IMR-90 (cell line): ENCODE results near the gene GATA5. TPM values are rescaled to one million over a fixed set of nuclear protein-coding genes. Genes with fewer than 3 reads are reported as not detected.

ENCODE experiments used
- ATAC-seq: fragments of 200-7000 bp; cut with Tn5 transposase; 2 replicates; pipeline ENCODE4 v1.9.1; 2020; ENCODE audit warnings: low read depth, mild to moderate bottlenecking, moderate library complexity
- BruUV-seq: library from RNA; stranded (reverse); fragments of 400-500 nt; replicated peaks from 2 replicates; lab custom pipeline; 2021; lab: Mats Ljungman, UMichigan
- CTCF ChIA-PET: fragments of 300-600 bp; formaldehyde crosslinking; extraction: SDS; loops from one replicate; lab custom pipeline; 2021; ENCODE audit warnings: antibody characterized with exemption; lab: Yijun Ruan, JAX
- POLR2A ChIA-PET: fragments of 300-600 bp; sonication (Branson Sonifier 250); formaldehyde crosslinking; loops from one replicate; lab custom pipeline; 2022; ENCODE audit warnings: antibody characterized with exemption; ENCODE audit not compliant: unreplicated experiment; lab: Charles Lee
- DNase-seq: peaks from one replicate; pipeline ENCODE4 v3.0.0; 2013
- H2AFZ ChIP-seq: replicated peaks from 2 replicates; pipeline ENCODE3; 2013; ENCODE audit warnings: low read length, mild to moderate bottlenecking; ENCODE audit not compliant: poor library complexity
- H2AK5ac ChIP-seq: 2 replicates; pipeline ENCODE4 v1.6.1; 2013; ENCODE audit warnings: low read depth, low read length, inconsistent platforms
- H2AK9ac ChIP-seq: replicated peaks from 2 replicates; pipeline ENCODE3; 2013; ENCODE audit warnings: mild to moderate bottlenecking, low read depth, low read length, moderate library complexity; ENCODE audit not compliant: poor library complexity
- H2BK120ac ChIP-seq: 2 replicates; pipeline ENCODE4 v1.6.1; 2013; ENCODE audit warnings: low read depth, low read length, inconsistent platforms
- H2BK15ac ChIP-seq: 3 replicates; pipeline ENCODE4 v1.6.1; 2013; ENCODE audit warnings: low read depth, low read length, inconsistent platforms
- H2BK20ac ChIP-seq: 2 replicates; pipeline ENCODE4 v1.6.1; 2013; ENCODE audit warnings: low read depth, mild to moderate bottlenecking, inconsistent platforms, low read length, moderate library complexity
- H2BK5ac ChIP-seq: 2 replicates; pipeline ENCODE4 v1.6.1; 2013; ENCODE audit warnings: mild to moderate bottlenecking, low read depth, low read length, inconsistent platforms; ENCODE audit not compliant: poor library complexity, severe bottlenecking
- H3K14ac ChIP-seq: replicated peaks from 2 replicates; pipeline ENCODE4 v1.6.1; 2013; ENCODE audit warnings: low read depth, low read length, inconsistent platforms
- H3K18ac ChIP-seq: 2 replicates; pipeline ENCODE4 v1.6.1; 2013; ENCODE audit warnings: low read depth, low read length, control low read depth
- H3K23ac ChIP-seq: 2 replicates; pipeline ENCODE4 v1.6.1; 2013; ENCODE audit warnings: low read depth, low read length, inconsistent platforms
- H3K27ac ChIP-seq: 2 replicates; pipeline ENCODE4 v1.5.1; 2013; ENCODE audit warnings: mild to moderate bottlenecking, control low read depth, low read length; ENCODE audit not compliant: insufficient read depth
- H3K27me3 ChIP-seq: 2 replicates; pipeline ENCODE4 v1.6.1; 2013; ENCODE audit warnings: low read length; ENCODE audit not compliant: control insufficient read depth, insufficient read depth
- H3K36me3 ChIP-seq: 2 replicates; pipeline ENCODE4 v1.6.1; 2013; ENCODE audit warnings: low read length, mixed read lengths; ENCODE audit not compliant: control insufficient read depth, insufficient read depth
- H3K4ac ChIP-seq: 2 replicates; pipeline ENCODE4 v1.6.1; 2013; ENCODE audit warnings: low read depth, low read length, inconsistent platforms
- H3K4me1 ChIP-seq: 2 replicates; pipeline ENCODE4 v1.6.1; 2013; ENCODE audit warnings: low read length, mixed read lengths; ENCODE audit not compliant: control insufficient read depth, insufficient read depth
- H3K4me2 ChIP-seq: 2 replicates; pipeline ENCODE4 v1.6.1; 2013; ENCODE audit warnings: low read depth, mild to moderate bottlenecking, control low read depth, low read length, moderate library complexity
- H3K4me3 ChIP-seq: 2 replicates; pipeline ENCODE4 v1.5.1; 2013; ENCODE audit warnings: low read depth, mild to moderate bottlenecking, control low read depth, low read length, moderate library complexity; ENCODE audit not compliant: insufficient read depth
- H3K56ac ChIP-seq: 2 replicates; pipeline ENCODE4 v1.6.1; 2013; ENCODE audit warnings: low read length, inconsistent platforms; ENCODE audit not compliant: insufficient read depth; ENCODE audit errors: extremely low read depth
- H3K79me1 ChIP-seq, 2 experiments: 2 replicates each; pipeline ENCODE4 v1.6.1; 2013; ENCODE audit warnings: low read length in 2 of 2, inconsistent platforms in 1 of 2, low read depth in 1 of 2
- H3K9ac ChIP-seq: 2 replicates; pipeline ENCODE4 v1.6.1; 2013; ENCODE audit warnings: low read depth, low read length, control low read depth
- H3K9me1 ChIP-seq: 2 replicates; pipeline ENCODE4 v1.6.1; 2013; ENCODE audit warnings: low read length, inconsistent platforms; ENCODE audit not compliant: insufficient read depth
- H3K9me3 ChIP-seq: 2 replicates; pipeline ENCODE4 v1.6.1; 2013; ENCODE audit warnings: low read length; ENCODE audit not compliant: control insufficient read depth, insufficient read depth
- H4K20me1 ChIP-seq: 2 replicates; pipeline ENCODE4 v1.6.1; 2013; ENCODE audit warnings: low read length, inconsistent platforms; ENCODE audit not compliant: insufficient read depth
- H4K5ac ChIP-seq: 2 replicates; pipeline ENCODE4 v1.6.1; 2013; ENCODE audit warnings: mild to moderate bottlenecking, low read depth, low read length, control low read depth
- H4K8ac ChIP-seq, 2 experiments: 2 replicates each; pipeline ENCODE4 v1.6.1; 2013; ENCODE audit warnings: low read depth in 2 of 2, low read length in 2 of 2, control low read depth in 1 of 2, inconsistent platforms in 1 of 2
- H4K91ac ChIP-seq: 2 replicates; pipeline ENCODE4 v1.6.1; 2013; ENCODE audit warnings: low read depth, low read length, inconsistent platforms; ENCODE audit not compliant: insufficient read depth
- BHLHE40 ChIP-seq: fragments of 150-350 bp; IDR thresholded peaks from 2 replicates; pipeline ENCODE4 v1.6.1; 2016; ENCODE audit warnings: mild to moderate bottlenecking, low read depth, low read length
- CEBPB ChIP-seq: IDR thresholded peaks from 2 replicates; pipeline ENCODE4 v1.6.1; 2012; ENCODE audit warnings: low read depth, low read length, improper control_type of control experiment
- CHD1 ChIP-seq: IDR thresholded peaks from 2 replicates; pipeline ENCODE4 v1.6.1; 2012; ENCODE audit warnings: low read depth, low read length, improper control_type of control experiment
- ELK1 ChIP-seq: fragments of 150-350 bp; IDR thresholded peaks from 2 replicates; pipeline ENCODE4 v1.6.1; 2016; ENCODE audit warnings: low read depth, mild to moderate bottlenecking, low read length, moderate library complexity, borderline replicate concordance
- FOS ChIP-seq: fragments of 150-350 bp; IDR thresholded peaks from 2 replicates; pipeline ENCODE4 v1.6.1; 2016; ENCODE audit warnings: low read depth, low read length
- MAFK ChIP-seq: IDR thresholded peaks from 2 replicates; pipeline ENCODE4 v1.6.1; 2012; ENCODE audit warnings: low read depth, low read length, improper control_type of control experiment
- MAZ ChIP-seq: IDR thresholded peaks from 2 replicates; pipeline ENCODE4 v1.6.1; 2012; ENCODE audit warnings: low read depth, mild to moderate bottlenecking, low read length, improper control_type of control experiment, moderate library complexity, borderline replicate concordance
- MXI1 ChIP-seq: IDR thresholded peaks from 2 replicates; pipeline ENCODE4 v1.6.1; 2012; ENCODE audit warnings: low read depth, mild to moderate bottlenecking, low read length, moderate library complexity, borderline replicate concordance
- POLR2A ChIP-seq: IDR thresholded peaks from 2 replicates; pipeline ENCODE4 v1.6.1; 2012; ENCODE audit warnings: mild to moderate bottlenecking, low read depth, low read length
- RAD21 ChIP-seq: IDR thresholded peaks from 2 replicates; pipeline ENCODE4 v1.6.1; 2012; ENCODE audit warnings: low read length, improper control_type of control experiment
- RCOR1 ChIP-seq: IDR thresholded peaks from 2 replicates; pipeline ENCODE4 v1.6.1; 2012; ENCODE audit warnings: mild to moderate bottlenecking, low read length, improper control_type of control experiment; ENCODE audit not compliant: insufficient replicate concordance
- RFX5 ChIP-seq: IDR thresholded peaks from 2 replicates; pipeline ENCODE4 v1.8.0; 2012; ENCODE audit warnings: low read depth, mild to moderate bottlenecking, low read length, moderate library complexity
- SMC3 ChIP-seq: fragments of 150-350 bp; IDR thresholded peaks from 2 replicates; pipeline ENCODE4 v1.6.1; 2016; ENCODE audit warnings: low read depth, mild to moderate bottlenecking, antibody characterized with exemption, low read length, moderate library complexity
- USF2 ChIP-seq: fragments of 150-350 bp; IDR thresholded peaks from 2 replicates; pipeline ENCODE4 v1.6.1; 2017; ENCODE audit warnings: mild to moderate bottlenecking, antibody characterized with exemption, low read length, low read depth
- WGBS, 2 experiments: methylation state at CpG; one replicate each; pipeline versions ENCODE4 v1.1.5 to v1.1.7; 2013; ENCODE audit warnings: missing lambda C conversion rate in 2 of 2; ENCODE audit not compliant: insufficient read length in 1 of 2; ENCODE audit errors: extremely low coverage in 2 of 2; 5-methylcytosine and 5-hydroxymethylcytosine counted together
- dilution Hi-C: fragments of 300-500 bp; cut with HindIII; formaldehyde crosslinking; loops from one replicate; pipeline ENCODE4 v1.14.3; 2018; ENCODE audit warnings: low sequenced_read_pairs; ENCODE audit not compliant: unreplicated experiment
- in situ Hi-C: fragments of 300-500 bp; cut with MboI; formaldehyde crosslinking; loops from 3 replicates; pipeline ENCODE4 v1.14.3; 2019; ENCODE audit warnings: low sequenced_read_pairs, inconsistent platforms, mixed read lengths
- intact Hi-C: fragments of 100-400 bp; cut with micrococcal nuclease; formaldehyde crosslinking; loops from 2 replicates; pipeline ENCODE4 v1.10.0; 2022
- polyA plus RNA-seq, 3 experiments: library from polyadenylated mRNA; depleted of rRNA; stranded (reverse); fragments of >200 nt; gene quantifications; 2 replicates each; pipeline ENCODE4 v1.2.3, GENCODE V29; 2012; ENCODE audit warnings: low replicate concordance in 1 of 3
- total RNA-seq: library from RNA; depleted of rRNA; stranded (reverse); fragments of >200 nt; gene quantifications from 2 replicates; pipeline ENCODE4 v1.2.3, GENCODE V29; 2012
- TF ChIP-seq, protein P1 (sequence below): conservative IDR thresholded peaks from 2 replicates; pipeline ENCODE4 v1.5.1; 2012; ENCODE audit warnings: mild to moderate bottlenecking, low read depth, low read length, improper control_type of control experiment

The GATA5 gene
- total and polyA plus RNA-seq, 2 of the 4 experiments (the other 2 are of a cell fraction), result not detected

GRCh38 chr20:62427172-62428001, 48.4 kb downstream of the GATA5 start, which contains the start of gene RBBP8NL:
RBBP8NL (minus strand) TSS chr20:62427539; CDS start chr20:62419647, 7,892 bp downstream.
- dilution Hi-C loops (no loop called here), in situ Hi-C loops (no loop called here), intact Hi-C loops (no loop called here)
- Histone ChIP-seq H2AK5ac (no peak within 1 kb of the TSS), H3K4me2 (no peak within 1 kb of the TSS), H3K56ac (no peak within 1 kb of the TSS), H2BK15ac (no peak within 1 kb of the TSS), H4K91ac (no peak within 1 kb of the TSS), H3K9me1 (no peaks in the 10 kb centered on the region), H2BK20ac (no peak within 1 kb of the TSS), H3K9me3 (no peaks in the 10 kb centered on the region), H4K5ac (no peak within 1 kb of the TSS), H4K20me1 (no peaks in the 10 kb centered on the region), H3K18ac (no peak within 1 kb of the TSS), H3K27ac (no peak within 1 kb of the TSS), H3K36me3 (no peaks in the 10 kb centered on the region), H3K9ac (no peak within 1 kb of the TSS), H2BK5ac (no peak within 1 kb of the TSS), H4K8ac (no peak within 1 kb of the TSS), H2BK120ac (no peak within 1 kb of the TSS), H3K4me1 (no peaks in the 10 kb centered on the region), H3K4ac (no peak within 1 kb of the TSS), H2AFZ (no peak within 1 kb of the TSS), H3K14ac (no peak within 1 kb of the TSS), H3K23ac (no peak within 1 kb of the TSS), H3K27me3 (peaks cover 44% of the 10 kb centered on the region), H3K4me3 (no peak within 1 kb of the TSS), H3K79me1 (no peaks in the 10 kb centered on the region), H2AK9ac (no peak within 1 kb of the TSS)
- no TSS peak for BruUV-seq
- ChIA-PET POLR2A (no interaction called here), CTCF (no interaction called here)
- no peak for TF ChIP-seq ELK1
- no peak for TF ChIP-seq USF2
- no peak for TF ChIP-seq BHLHE40
- TF ChIP-seq RAD21, result no peak
- no peak for TF ChIP-seq SMC3
- TF ChIP-seq CEBPB, result no peak
- no peak for TF ChIP-seq RCOR1
- no peak for TF ChIP-seq FOS
- no peak for TF ChIP-seq POLR2A
- no peak for TF ChIP-seq MAZ
- TF ChIP-seq, protein P1, sequence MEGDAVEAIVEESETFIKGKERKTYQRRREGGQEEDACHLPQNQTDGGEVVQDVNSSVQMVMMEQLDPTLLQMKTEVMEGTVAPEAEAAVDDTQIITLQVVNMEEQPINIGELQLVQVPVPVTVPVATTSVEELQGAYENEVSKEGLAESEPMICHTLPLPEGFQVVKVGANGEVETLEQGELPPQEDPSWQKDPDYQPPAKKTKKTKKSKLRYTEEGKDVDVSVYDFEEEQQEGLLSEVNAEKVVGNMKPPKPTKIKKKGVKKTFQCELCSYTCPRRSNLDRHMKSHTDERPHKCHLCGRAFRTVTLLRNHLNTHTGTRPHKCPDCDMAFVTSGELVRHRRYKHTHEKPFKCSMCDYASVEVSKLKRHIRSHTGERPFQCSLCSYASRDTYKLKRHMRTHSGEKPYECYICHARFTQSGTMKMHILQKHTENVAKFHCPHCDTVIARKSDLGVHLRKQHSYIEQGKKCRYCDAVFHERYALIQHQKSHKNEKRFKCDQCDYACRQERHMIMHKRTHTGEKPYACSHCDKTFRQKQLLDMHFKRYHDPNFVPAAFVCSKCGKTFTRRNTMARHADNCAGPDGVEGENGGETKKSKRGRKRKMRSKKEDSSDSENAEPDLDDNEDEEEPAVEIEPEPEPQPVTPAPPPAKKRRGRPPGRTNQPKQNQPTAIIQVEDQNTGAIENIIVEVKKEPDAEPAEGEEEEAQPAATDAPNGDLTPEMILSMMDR, result no peak
- TF ChIP-seq MAFK, result no peak
- TF ChIP-seq CHD1, result no peak
- TF ChIP-seq MXI1, result no peak
- no peak for TF ChIP-seq RFX5
- WGBS, 2 experiments, result 61% methylated on average over 24 of the region's 28 CpGs; no CpG with 5 or more reads in 1 of the 2 experiments
- DNase-seq, result no peak
- no peak for ATAC-seq
